Sigmoid colon (tissue), 4 donors: ENCODE results near the gene VAC14.

Experiments used
- POLR2A ChIP-seq, 2 donors: fragments of 450-650 bp; IDR thresholded peaks; one replicate each; pipeline ENCODE4 v1.6.1; 2016; ENCODE audit warnings: antibody characterized with exemption in 2 of 2, mild to moderate bottlenecking in 2 of 2, moderate library complexity in 2 of 2
- POLR2AphosphoS5 ChIP-seq, 4 donors: sonication (generic); formaldehyde crosslinking; IDR thresholded peaks; one replicate each; pipeline ENCODE4 v1.6.1; 2017; ENCODE audit warnings: antibody characterized with exemption in 4 of 4
- TF ChIP-seq, protein P1 (sequence below), 4 experiments: fragments of 450-650 bp in 3 of 4; fragments of 200-600 bp in 1 of 4; IDR thresholded peaks; one replicate each; pipeline ENCODE4 v1.5.1; 2016 to 2019; ENCODE audit warnings: antibody characterized with exemption in 4 of 4, mild to moderate bottlenecking in 3 of 4, moderate library complexity in 2 of 4

DNA sequence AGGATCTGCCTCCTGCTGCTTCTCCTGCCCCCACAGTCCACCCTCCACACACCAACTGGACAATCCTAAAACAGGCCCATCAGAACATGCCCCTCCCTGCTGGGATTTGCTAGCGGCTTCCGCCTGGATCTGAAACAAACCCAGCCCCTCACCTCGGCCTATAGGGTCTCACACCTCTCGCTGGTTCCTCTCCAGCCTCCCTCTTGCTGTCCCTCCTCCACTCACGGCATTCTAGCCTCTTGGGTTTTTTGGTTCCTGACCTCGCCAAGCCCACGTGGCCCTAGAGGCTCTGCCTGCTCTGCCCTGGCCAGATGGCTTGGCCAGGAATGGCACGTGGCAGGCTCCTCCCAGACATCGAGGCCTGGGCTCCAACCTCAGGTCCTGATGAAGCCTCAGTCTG is 99.4 kb downstream of the VAC14 start:
- TF ChIP-seq, protein P1, sequence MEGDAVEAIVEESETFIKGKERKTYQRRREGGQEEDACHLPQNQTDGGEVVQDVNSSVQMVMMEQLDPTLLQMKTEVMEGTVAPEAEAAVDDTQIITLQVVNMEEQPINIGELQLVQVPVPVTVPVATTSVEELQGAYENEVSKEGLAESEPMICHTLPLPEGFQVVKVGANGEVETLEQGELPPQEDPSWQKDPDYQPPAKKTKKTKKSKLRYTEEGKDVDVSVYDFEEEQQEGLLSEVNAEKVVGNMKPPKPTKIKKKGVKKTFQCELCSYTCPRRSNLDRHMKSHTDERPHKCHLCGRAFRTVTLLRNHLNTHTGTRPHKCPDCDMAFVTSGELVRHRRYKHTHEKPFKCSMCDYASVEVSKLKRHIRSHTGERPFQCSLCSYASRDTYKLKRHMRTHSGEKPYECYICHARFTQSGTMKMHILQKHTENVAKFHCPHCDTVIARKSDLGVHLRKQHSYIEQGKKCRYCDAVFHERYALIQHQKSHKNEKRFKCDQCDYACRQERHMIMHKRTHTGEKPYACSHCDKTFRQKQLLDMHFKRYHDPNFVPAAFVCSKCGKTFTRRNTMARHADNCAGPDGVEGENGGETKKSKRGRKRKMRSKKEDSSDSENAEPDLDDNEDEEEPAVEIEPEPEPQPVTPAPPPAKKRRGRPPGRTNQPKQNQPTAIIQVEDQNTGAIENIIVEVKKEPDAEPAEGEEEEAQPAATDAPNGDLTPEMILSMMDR (IDR thresholded peaks at IDR 0.05), result no peak
- TF ChIP-seq POLR2A (IDR thresholded peaks at IDR 0.05), result no peak
- TF ChIP-seq POLR2AphosphoS5 (IDR thresholded peaks at IDR 0.05), result no peak
